ENCODE results near the gene HOATZ.

The HOATZ gene

GRCh38 chr11:111514216-111515031, at the start of gene HOATZ:
TSS of gene HOATZ (plus strand) at chr11:111514778. CDS start at chr11:111514785, 7 bp downstream.
- DNase-seq, result no peak

- no peak for DNase-seq
Observed at GRCh38 chr11:111465400-111465799, 49.2 kb upstream of the HOATZ start.

GRCh38 chr11:111466615-111467014, 48.0 kb upstream of the HOATZ start:
- no peak for DNase-seq

GRCh38 chr11:111469200-111469599, 45.4 kb upstream of the HOATZ start:
- no peak for DNase-seq

- DNase-seq, result no peak
Observed at GRCh38 chr11:111472228-111472627, 42.4 kb upstream of the HOATZ start.

GRCh38 chr11:111474432-111474831, 40.1 kb upstream of the HOATZ start:
- no peak for DNase-seq

- DNase-seq, result no peak
Observed at GRCh38 chr11:111476366-111476765, 38.2 kb upstream of the HOATZ start.

GRCh38 chr11:111476956-111477355, 37.6 kb upstream of the HOATZ start:
- no peak for DNase-seq

GRCh38 chr11:111477898-111478297, 36.7 kb upstream of the HOATZ start:
- DNase-seq, result no peak

- no peak for DNase-seq
Observed at GRCh38 chr11:111479666-111480065, 34.9 kb upstream of the HOATZ start.

GRCh38 chr11:111483431-111483830, 31.1 kb upstream of the HOATZ start:
- no peak for DNase-seq

- DNase-seq, result no peak
Observed at GRCh38 chr11:111490496-111490895, 24.1 kb upstream of the HOATZ start.

GRCh38 chr11:111494040-111494439, 20.5 kb upstream of the HOATZ start:
- no peak for DNase-seq

- DNase-seq, result no peak
Observed at GRCh38 chr11:111499483-111499882, 15.1 kb upstream of the HOATZ start.

GRCh38 chr11:111500481-111500880, 14.1 kb upstream of the HOATZ start:
- no peak for DNase-seq

GRCh38 chr11:111502611-111503010, 12.0 kb upstream of the HOATZ start:
- DNase-seq, result no peak

- DNase-seq, result no peak
Observed at GRCh38 chr11:111510311-111510710, 4.3 kb upstream of the HOATZ start.

GRCh38 chr11:111512296-111513239, 2.0 kb upstream of the HOATZ start, which contains the start of gene BTG4:
TSS of gene BTG4 (minus strand) at chr11:111512386. CDS start at chr11:111498776, 13,610 bp downstream.
- DNase-seq, result no peak

- DNase-seq, result no peak
Observed at GRCh38 chr11:111513240-111513605, 1.4 kb upstream of the HOATZ start.

- DNase-seq, result no peak
Observed at GRCh38 chr11:111515591-111515990, 1.0 kb downstream of the HOATZ start.

- no peak for DNase-seq
Observed at GRCh38 chr11:111518668-111519067, 4.1 kb downstream of the HOATZ start.

- no peak for DNase-seq
Observed at GRCh38 chr11:111520560-111520959, 6.0 kb downstream of the HOATZ start.

- DNase-seq, result no peak
Observed at GRCh38 chr11:111521135-111521534, 6.6 kb downstream of the HOATZ start.

- no peak for DNase-seq
Observed at GRCh38 chr11:111522426-111522825, 7.8 kb downstream of the HOATZ start.
